Measurements from ENCODE around the gene FERMT1.
"Not testable (repeated sequence)": the region's sequence is repeated elsewhere in the genome, so short reads cannot be mapped to it uniquely, and the experiment has no call there.

The FERMT1 gene

DNA sequence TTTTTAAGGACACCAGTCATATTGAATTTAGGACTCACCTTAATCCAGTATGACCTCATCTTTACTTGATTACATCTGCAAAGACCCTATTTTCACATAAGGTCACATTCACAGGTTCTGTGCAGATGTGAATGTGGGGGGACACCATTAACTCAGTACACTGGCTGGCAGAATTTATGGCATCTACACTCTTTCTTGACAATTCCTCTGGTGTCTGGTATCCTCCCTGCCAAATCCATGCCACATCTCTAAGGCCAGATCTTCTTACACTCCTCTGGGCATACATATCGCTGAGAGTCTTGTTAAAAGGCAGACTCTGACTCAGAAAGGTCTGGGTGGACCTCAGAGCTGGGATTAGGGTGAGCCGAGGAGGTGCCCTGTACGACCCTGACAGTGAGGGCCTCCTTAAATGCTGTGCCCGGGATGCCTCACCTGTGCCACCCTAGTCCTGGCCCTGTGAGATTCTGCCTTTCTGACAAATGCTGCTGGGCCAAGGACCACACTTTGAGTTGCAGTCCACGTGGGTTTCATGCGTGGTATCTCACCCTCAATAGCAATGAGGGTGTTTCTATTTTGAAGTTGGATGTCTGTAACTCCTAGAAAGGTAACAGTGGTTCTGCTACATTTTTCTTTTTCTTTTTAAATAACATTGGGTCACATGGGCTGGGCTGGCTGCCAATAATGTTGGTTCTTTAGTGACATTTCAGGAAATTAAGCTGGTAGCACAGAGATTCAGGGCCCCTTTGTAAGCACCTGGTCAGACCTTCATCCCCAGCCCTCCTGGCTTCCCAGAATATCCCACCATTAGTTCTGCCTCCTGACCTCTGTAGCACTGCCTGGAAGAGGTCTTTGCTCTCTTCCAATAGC is 51.8 kb downstream of the FERMT1 start:
- DNase-seq (ENCODE audit: low spot score): no peak

DNA sequence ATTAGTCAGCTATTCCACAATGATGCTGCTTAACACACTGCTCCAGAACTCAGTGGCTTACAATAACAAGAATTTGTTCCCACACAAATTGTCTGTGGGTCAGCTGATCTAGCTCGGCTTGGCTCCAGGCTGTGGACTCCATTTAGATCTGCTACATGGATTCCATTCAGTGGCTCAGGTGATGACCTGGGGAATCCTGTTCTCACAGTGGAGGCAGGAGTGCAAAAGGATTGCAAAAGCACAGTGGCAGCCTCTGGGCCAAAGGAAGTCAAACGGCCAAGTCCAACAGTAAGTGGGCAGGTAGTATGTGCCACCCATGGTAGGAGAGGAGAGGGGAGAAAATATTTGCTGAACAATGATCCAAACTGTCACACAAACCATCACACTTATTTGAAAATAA is 53.2 kb downstream of the FERMT1 start:
- DNase-seq (ENCODE audit: low spot score): no peak

DNA sequence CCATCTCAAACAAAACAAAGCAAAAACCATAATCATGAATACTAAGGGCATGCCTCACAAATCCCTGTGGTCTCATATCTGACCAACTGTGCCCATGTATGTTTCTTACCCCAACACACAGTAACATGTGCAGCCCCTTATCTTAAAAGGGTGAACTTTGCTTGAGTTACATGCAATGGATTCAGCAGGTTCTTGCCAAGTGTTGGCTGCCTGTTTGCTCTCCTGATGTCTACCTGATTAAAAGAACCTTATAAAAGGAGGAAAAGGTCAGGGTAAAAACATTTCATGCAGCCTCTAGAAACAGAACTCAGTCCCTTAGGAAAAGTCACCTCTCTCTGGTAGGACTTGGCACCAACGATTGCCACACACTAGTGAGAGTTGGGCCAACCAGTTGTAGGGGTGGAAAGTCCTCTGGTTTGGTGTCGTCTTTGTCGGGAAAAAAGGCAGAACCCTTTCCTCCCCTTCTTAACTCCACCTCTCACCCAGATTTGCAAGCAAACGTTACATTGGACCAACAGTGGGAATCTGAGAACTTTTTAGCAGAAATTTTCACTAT is 55.0 kb downstream of the FERMT1 start:
- DNase-seq (ENCODE audit: low spot score): no peak

DNA sequence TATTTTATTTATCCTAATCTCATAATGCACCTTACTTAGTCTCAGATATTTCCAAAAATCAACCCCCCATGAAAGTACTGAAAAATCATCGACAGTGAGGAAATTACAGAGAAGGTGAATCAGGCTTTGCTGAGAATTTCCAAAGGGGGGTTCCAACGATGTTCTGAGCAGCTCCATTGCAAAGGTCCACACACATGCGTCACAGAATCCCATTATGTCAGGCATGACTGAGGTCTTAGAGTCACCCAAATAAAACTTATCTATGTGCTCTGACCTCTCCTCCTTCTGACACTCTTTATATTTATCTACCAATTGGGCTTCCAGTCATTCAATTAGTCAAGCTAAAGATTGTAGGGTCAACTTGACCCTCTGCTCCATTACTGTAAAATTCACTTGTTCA is 56.2 kb downstream of the FERMT1 start:
- no peak for DNase-seq (ENCODE audit: low spot score)

DNA sequence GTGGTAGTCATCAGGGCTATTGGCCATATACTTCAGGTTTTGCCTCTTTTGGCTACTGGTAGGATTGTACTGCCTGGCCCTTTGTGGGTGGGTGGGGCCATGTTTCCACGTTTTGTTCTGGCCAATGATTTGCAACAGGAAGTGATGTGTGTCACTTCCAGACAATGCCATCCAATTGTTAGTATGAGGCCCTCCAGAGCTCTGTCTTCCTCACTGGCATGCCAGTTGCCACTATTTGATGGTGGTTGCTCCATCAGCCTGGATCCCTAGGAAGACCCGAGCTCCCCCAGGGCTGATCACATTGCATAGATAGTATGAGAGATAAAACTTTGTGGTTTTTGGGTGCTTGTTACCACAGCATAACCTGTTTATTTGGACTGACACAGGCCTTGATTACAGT is 61.3 kb downstream of the FERMT1 start:
- no peak for DNase-seq (ENCODE audit: low spot score)

DNA sequence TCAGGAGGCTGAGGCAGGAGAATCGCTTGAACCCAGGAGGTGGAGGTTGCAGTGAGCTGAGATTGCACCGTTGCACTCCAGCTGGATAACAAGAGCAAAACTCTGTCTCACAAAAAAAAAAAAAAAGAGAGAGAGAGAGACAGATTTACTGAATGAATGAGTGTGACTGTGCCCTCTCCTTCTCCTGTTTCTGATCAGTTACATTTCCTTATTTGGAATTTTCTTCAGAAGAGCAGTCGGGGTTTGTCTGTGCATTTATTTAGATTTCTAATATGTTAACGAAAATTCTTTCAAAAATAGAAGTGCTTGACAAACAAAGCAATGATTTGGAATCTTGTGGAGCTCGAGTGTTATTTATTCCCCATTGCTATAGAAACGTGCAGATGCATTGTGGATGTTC is 62.6 kb downstream of the FERMT1 start:
- DNase-seq (ENCODE audit: low spot score): no peak

DNA sequence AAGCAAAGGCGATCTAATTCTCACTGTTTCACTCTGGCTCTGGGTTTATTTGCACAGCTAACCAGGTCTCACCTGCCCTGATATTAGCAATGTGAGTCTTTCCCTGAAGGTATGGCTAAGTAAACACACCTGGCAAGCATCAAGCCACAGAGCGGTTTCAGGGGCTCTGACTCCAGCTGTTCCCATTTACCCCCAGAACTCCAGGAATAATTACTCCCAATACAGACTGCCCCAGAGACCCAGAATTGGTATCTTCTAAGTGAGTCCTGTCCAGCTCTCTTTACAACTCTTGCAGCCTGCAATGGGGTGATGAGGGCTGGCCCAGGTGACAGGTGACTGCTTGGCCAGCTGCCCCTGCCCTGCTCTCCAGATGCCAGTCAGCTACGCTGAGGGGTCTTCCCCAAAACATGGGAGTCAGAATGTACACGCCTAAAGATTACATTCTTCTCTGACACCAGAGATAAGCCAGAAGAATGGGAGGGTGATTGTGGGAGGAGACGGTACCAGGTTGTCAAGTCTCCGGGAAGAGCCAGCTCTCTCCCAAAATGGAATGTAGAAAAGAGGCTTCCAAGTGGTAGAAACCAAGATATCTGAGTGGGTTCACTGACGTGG is 64.0 kb downstream of the FERMT1 start:
- DNase-seq (ENCODE audit: low spot score): no peak

DNA sequence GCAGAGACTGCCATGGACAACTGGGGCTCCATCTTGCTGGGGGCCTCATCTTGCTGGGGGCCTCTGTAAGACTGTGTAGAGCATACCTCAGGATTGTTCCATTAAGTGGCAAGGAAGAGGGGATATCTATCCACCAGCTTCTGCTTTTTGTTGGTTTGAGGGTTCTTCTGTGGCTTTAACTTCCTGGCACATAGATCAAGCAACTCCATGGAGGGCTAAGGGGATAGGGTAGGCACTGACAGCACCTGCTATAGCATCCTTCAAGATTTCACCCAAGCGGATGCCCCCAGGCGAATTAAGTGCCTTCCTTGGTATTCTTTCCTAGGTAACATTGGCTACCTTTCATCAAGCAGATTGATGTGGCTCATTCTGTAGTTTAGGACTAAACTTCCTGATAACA is 65.1 kb downstream of the FERMT1 start:
- DNase-seq (ENCODE audit: low spot score): no peak

DNA sequence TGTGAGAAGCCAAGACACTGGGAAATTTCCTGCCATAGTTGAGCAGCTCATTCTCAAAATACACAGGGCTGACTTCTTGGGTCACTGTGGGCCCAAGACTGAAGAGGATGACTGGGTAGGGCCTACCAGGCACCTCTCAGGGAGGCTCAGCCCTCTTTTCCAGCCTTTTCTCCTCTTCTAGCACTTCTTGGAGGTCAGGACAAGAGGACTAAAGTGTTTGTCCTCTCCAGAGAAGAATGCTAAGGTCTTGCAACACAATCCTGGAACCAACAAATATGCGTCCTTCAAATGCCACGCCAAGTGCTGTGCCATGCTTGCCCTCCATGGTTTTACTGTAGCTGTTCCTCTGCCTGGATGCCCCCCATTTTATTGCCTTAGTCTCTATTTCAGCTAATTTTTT is 65.7 kb downstream of the FERMT1 start:
- DNase-seq (ENCODE audit: low spot score): no peak

DNA sequence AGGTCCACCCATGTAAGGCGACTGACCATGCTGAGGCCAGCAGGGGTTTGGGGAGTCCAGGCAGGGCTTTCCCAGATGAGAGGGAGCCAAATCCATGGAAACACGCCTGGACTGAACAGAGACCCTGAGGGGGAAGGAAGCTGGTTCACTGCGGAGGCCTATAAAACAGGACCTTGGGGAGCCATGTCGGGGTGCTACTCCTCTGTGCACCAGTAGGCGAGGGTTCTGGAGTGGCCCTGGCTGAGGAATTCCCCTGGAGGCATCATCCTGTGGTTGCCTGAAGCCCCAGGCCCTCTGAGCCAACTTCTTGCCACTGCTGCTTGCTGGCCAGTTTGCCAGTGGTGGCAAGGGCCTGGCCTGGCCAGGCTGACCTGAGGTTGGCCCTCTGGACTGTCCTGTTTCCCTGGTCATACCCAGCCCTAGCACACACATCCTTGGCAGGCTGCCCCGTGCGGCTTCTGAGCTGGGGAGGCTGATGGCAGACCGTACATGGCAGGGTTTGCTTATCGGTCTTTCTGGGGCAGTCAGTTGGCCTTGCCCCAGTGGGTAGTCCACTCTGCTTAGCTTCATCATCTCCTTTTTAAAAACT is 66.8 kb downstream of the FERMT1 start:
- DNase-seq (ENCODE audit: low spot score): no peak

DNA sequence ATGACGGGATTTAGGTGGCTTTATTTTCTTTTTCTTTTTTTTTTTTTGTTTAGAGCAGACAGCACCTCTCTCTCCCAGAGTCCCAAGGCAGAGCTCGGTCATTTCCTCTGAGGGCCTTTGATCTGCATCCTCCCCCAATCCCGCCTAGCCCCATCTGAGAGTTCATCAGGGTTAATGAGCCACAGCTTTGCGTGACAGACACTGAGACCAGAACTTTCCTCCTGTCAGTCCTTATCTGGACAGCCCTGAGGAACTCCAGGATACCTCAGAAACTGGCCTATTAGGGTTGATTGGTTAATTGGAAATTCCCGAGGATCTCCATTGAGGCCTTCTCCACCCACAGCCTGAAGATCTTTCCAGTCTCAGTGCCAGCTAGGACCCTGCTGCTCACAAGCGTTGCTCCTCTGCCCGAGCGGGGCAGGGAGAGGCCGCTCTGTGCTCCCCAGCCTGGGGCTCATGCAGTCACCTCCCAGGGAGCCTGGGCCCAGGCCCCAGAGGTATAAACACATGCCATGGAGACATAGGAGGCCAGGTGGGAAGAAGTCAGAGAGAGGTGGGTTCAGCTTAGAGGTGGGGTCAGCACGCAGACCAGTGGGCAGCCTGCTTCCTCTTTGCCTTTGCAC is 67.6 kb downstream of the FERMT1 start:
- DNase-seq (ENCODE audit: low spot score): no peak

DNA sequence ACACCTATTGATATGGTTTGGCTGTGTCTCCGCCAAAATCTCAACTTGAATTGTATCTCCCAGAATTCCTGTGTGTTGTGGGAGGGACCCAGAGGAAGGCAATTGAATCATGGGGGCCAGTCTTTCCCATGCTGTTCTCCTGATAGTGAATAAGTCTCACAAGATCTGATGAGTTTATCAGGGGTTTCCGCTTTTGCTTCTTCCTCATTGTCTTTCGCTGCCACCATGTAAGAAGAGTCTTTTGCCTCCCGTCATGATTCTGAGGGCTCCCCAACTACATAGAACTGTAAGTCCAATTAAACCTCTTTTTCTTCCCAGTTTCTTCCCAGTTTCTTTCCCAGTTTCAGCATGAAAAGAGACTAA is 68.2 kb downstream of the FERMT1 start:
- not testable (repeated sequence) for DNase-seq (ENCODE audit: low spot score)

DNA sequence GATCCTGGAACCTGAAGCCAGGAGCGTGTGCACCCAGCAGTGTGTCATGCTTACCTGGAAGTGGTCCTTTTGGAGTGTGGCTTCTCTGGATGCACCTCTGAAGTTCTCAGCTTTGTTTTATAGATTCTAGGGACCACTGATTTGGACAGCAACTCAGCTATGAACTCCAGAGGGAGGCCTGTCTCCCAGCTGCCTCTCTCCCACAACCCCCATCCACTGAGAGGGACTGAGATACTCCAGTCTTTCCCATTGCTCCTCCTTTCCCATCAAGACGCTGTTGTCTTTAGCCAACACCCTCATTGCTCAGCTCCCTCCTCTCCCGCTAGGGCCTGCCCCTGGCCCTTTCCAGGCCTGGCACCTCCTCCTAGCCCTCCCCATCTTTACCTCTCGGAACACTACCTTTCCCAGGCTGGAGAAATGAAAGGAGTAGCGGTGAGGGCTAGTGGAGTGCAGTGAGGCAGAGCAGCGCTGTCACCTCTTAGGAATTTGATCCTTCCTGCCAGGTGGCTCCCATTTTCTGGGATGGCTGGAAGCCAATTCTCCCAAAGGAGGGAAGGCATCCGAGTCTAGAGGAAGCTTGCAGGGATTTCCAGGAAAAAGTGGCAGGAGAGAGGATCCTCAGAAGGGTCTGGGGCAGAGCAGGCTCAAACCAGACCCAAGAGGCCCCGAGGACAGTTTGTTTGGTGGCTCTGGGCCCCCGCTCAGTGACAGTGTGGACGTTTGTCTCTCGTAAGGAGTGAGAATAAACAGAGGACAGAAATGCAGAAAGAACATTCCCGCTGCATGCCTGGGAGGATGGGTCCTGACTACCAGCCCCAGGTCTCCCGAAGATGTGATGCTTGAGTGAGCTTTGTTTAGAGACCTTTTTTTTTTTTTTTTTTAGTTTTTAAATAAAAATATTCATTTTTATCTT is 68.8 kb downstream of the FERMT1 start, which contains the start of gene LRRN4:
Gene LRRN4 (minus strand): TSS at position 285 of the 913 bp plus-strand sequence. CDS start 1,261 bp downstream, outside the sequence.
- DNase-seq (ENCODE audit: low spot score): no peak

DNA sequence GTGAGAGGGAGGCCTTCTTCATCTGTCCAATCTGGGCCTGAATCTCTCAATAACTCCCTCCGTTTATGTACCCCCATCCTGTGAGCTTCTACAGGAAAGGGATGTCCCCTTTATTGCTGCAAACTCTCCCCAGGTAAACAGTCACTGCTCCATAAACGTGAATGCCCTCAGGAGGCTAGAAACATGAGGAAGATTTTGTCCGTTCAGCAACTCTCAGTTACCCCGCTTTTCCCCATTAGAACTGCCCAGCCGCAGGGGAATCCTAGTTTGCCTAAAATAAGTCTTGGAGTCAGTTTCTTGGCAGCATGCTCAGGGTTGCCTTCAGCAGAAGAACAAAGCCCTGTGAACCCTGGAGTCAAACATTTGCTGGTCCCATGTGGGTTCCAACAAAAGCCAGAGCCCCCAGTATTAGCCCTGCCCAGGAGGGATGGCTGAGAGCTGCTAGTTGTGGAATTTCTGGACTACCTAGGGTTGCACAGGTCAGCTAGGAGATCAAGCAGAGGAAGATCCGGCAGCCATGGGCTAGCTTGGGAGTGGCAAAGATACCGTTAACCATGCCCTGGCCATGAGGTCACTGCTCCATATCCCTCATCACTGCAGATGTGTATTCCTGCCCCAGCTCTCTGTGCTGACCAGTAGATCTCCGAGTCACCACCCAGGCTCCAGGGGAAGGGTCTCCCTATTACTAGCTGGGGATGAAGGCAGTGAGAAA is 69.6 kb downstream of the FERMT1 start:
- DNase-seq (ENCODE audit: low spot score): no peak

DNA sequence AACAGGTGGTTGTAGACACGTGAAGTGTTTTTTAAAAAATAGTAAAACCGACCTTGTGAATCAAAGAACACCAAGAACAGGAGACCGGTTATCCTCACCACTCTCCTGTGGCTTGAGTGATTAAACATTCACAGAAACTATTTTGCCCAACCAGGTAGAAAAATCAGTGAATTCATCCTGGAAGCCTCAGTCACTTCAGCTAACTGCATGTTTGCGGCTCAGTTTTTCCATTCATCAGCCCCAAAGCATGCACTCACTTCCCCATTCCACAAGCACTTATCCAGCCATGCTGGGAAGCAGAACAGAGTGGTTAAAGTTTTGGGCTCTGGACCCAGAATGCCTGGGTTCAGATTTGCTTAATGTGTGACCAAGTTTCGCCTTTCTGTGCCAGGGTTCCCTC is 71.3 kb downstream of the FERMT1 start:
- DNase-seq (ENCODE audit: low spot score): no peak

DNA sequence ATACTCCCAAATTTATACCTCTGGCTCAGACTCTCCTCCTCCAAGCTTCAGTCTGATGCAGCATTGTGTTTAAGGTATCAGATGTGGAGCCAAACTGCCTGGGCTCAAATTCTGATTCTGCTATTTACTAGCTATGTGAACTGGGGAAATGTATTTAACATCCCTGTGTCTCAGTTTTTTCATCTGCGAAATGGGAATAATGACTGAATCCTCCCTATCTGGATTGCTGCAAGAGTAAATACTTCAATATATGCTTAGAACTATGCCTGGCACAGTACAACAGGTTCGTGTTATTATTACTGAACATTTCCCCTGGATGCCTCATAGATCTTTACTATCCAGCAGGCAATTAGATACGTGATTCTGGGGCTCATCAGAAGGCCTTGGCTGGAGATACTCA is 74.4 kb downstream of the FERMT1 start:
- DNase-seq (ENCODE audit: low spot score): no peak

DNA sequence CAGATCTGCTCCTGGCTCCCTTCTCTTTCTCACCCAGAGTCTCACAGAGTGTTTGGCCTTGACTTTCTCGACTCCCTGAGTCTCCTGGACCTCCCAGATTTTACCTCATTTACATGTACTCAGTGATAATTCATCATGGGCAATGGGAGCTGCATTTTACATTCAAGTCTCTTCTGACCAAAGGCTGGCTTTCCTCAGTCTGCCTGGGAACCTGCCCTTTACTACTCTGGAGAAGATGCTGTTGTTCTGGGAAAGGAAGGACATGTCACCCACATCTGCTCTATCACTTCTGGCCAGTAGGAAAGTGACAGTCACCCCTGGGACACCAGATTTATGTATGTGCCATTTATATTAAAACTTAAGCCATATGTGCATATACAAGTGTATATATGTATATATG is 76.4 kb downstream of the FERMT1 start:
- no peak for DNase-seq (ENCODE audit: low spot score)

DNA sequence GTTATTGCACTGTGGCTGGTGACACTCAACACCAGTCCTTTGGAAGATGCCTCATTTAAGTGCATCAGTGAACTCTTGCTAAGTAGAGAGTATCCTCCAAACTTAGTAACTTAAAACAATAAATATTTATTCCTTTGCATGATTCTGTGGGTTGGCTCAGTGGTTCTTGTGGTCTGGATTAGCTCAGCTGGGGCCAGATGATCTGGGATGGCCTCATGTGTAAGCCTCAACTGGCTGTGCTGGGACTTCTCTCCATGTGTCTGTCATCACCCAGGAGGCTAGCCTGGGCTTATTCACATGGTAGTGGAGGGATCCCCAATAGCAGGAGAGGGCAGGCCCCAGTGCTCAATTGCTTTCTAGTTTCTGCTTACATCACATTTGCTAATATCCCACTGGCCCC is 77.3 kb downstream of the FERMT1 start:
- DNase-seq (ENCODE audit: low spot score): no peak

DNA sequence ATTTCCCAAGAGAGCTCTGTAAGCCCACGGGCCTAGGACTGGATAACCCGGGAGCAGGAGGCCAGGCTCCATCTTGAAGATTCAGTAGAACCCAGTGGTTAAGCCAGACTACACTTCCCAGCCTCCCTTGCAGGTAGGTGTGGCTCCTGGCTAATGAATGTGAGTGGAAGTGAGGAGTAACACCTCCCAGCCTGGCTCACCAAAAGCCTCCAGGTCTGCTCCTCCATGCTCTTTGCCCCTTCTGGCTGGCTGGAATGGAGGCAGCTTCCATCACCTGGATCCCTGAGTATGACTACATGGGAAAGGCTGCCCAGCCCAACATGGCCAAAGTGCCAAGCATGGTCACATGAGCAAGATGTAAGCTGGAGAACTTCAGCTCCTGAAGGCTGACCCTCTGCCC is 78.7 kb downstream of the FERMT1 start:
- DNase-seq (ENCODE audit: low spot score): no peak

DNA sequence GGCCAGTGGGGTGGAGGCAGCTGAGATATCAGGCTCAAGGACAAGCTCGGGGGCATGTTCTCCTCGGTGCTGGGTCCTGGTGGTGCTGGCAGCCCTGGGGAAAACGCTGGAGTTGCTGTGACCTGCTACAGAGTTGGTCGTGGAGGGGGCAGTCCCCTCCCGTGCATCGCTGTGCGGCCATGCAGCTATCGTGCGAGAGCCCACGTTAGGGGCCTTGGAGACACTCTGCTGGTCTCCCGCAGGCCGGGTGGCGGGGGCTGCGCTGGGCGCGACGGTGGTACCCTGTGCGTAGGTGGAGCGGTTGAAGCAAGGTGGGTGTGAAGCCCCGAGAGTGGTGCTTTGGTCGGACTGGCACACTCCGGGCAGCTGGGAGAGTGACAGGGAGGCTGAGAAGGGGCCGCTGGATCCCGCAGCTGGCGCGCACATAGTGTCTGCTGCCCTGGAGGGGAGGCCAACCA is 81.0 kb downstream of the FERMT1 start:
- DNase-seq (ENCODE audit: low spot score): no peak
